GM18870 (cell line): ENCODE measurements around the gene SRI.
A peak's percentile ranks its signal among the peaks of the same experiment; 100 is the strongest.
"Not testable (repeated sequence)": the region's sequence is repeated elsewhere in the genome, so short reads cannot be mapped to it uniquely, and the experiment has no call there.

ENCODE experiments used
- ATAC-seq: cut with Tn5 transposase; IDR thresholded peaks from one replicate; pipeline ENCODE4 v1.9.1; 2021; ENCODE audit warnings: moderate library complexity; ENCODE audit not compliant: unreplicated experiment

The SRI gene

DNA sequence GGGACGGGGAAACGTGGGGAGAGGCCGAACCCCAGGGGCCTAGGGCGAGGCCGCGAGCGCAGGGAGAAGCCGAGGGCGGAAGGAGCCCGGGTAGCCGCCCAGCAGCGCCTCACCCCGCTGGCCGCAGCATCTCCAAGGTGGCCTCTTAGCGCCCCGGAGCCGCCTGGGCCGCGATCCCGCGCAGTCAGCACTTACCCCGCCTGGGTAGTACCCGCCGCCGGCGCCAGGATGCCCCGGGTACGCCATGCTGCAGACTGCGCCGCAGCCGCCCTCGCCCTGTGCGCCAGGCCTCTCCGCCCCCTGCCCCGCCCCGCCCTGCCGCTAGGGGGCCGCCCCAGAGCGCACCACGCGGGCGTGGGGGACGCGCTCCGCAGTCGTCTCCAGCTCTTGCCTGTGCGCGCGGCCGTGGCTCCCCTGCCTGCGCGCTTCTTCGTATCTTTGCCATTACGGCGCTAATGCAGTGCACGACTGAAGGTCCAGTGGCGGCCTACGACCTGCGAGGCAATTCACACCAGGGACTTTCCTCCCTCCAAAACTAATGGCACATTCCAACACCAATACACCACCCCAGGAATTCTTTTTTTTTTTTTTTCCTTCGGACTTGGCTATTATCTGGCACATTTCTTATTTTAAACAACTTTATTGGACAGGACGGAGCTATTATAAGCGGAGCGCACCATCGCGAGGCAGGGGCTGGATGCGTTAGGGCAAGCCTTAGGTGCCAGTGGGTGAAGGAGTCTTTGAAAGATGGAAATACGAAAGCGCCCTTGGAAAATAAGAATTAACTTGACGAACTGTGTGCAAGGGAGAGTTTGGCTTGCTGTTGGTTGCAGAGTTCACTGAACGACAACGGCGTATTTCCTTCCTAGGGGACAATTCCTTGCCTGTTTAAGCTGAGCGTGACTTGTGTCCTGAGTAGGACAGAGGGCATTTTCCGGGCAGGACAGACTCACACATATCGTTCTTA is at the start of gene SRI:
Gene SRI, minus strand, starts transcription at position 258 of the 967 bp plus-strand sequence. Its CDS starts 12 bp downstream, at position 246.
- ATAC-seq = peak; percentile 33

GRCh38 chr7:88269586-88269985 is 49.7 kb upstream of the SRI start:
- no peak for ATAC-seq

DNA sequence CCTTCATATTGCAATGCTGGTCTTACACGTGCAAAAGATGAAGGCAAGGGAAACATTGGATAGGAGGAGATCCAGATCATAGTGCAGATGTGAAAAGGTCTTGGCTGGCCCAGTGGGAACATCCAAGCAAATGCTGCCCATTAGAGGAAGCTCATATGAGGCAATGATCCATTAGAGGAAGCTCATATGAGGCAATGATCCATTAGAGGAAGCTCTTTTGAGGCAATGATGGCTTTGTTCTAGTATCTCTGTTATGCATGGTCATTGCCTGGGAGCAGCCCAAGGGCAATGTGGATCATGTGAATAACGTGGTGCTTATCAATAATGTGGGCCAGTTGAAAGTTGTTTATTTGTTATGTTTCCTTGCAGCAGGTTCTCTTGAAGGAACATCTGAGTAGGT is 49.0 kb upstream of the SRI start:
- no peak for ATAC-seq

- ATAC-seq = no peak
Observed at GRCh38 chr7:88268051-88268450, 48.2 kb upstream of the SRI start.

DNA sequence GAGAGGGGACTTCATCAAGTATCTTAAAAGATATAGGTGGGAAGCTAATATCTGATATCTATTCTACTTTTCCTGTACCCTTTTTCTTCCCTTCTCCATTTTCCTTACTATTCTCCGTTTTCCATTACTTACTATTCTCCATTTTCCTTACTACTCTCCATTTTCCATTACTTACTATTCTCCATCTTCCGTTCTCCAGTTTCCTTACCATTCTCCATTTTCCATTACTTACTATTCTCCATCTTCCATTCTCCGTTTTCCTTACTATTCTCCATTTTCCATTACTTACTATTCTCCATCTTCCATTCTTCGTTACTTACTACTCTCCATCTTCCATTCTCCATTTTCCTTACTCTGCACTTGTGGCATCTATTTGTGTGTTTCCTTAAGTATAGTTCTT is 47.6 kb upstream of the SRI start:
- ATAC-seq = no peak

DNA sequence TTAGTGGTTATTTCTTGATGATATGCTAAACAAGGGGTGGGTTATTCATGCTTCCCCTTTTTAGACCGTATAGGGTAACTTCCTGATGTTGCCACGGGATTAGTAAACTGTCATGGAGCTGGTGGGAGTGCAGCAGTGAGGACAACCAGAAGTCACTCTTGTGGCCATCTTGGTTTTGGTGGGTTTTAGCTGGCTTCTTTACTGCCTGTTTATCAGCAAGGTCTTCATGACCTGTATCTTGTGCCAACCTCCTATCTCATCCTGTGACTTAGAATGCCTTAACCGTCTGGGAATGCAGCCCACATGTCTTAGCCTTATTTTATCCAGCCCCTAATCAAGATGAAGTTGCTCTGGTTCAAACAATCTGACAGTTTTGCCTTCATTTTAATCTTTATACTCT is 45.1 kb upstream of the SRI start:
- ATAC-seq = not testable (repeated sequence)

- ATAC-seq = no peak
Observed at GRCh38 chr7:88262562-88262961, 42.7 kb upstream of the SRI start.

DNA sequence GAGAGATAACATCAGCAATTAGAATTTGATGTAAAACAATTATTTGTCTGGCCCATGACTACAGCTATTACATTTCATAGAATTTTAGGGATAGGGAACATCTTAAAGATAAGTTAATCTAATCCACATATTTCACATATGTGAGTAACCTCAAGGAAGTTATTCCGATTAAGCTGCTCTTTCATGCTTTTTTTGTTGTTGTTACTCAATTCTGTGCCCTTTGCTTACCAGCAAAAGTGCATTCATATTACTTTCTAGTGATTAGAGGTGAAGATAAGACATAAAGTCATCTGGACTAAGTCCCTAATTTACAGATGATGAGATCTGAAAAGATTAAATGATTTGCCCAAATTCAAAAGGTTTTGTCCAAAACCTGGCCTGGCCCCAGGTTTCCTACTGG is 40.9 kb upstream of the SRI start:
- no peak for ATAC-seq

- ATAC-seq = no peak
Observed at GRCh38 chr7:88259656-88260380, 40.0 kb upstream of the SRI start.

- ATAC-seq = not testable (repeated sequence)
Observed at GRCh38 chr7:88258296-88258695, 38.5 kb upstream of the SRI start.

- ATAC-seq = no peak
Observed at GRCh38 chr7:88256906-88257305, 37.1 kb upstream of the SRI start.

GRCh38 chr7:88254721-88255424 is 35.0 kb upstream of the SRI start:
- no peak for ATAC-seq

DNA sequence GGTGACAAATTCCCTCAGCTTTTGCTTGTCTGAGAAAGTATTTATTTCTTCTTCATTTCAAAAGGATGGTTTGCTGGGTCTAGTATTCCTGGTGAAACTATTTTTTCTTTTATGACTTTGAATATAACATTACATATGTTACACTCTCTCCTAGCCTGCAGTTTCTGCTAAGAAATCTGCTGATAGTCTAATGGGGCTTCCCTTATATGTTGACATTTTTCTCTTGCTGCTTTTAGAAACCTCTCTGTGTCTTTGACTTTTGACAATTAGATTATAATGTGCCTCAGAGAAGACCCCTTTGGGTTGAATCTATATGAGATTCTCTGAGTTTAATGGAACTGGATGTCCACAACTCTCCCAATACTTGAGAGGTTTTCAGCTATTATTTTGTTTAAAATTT is 33.8 kb upstream of the SRI start:
- ATAC-seq = no peak

- no peak for ATAC-seq
Observed at GRCh38 chr7:88244258-88244657, 24.4 kb upstream of the SRI start.

DNA sequence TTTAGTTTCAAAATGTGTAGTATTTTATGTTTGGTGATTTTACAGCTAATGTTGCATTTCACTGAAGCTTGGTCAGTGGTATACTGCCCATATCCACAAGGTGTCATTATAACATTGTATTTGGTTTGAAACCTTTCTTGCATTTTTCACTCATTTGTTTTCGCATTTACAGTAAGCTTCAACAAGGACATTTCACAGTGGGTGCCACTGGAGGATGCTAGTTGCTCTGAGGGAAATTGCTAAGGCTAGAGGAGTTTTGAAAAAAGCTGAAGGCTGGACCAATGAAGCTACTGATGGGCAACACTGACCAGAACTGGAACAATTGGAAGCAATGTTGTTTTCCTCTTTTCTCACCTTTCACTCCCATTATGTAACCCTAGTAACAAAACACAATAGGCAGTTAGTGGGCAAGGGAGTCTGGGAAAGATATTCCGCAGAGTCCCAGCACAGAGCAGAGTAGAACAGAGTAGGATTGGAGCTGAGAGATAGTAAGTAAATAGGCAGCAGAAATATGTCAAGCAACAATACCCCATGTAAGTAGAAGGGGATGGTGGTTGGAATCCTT is 23.6 kb upstream of the SRI start:
- peak; percentile 80 for ATAC-seq

- no peak for ATAC-seq
Observed at GRCh38 chr7:88239852-88240251, 20.0 kb upstream of the SRI start.

DNA sequence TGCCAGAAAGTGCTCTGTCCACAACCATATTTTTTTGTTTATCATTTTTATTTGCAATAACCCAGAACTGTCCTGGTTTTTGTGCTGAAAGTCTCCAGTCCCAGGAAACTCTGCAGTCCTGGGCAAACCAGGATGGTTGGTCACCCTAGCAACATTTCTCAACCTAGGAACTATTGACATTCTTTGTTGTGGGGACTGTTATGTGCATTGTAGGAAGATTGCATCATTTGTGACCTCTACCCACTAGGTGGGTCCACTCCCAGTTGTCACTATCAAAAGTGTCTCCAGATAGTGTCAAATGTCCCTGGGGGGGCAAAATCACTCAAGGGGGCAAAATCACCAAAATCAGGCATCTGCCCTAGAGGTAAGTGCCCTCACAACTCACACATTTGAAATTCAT is 14.0 kb upstream of the SRI start:
- ATAC-seq = no peak

- no peak for ATAC-seq
Observed at GRCh38 chr7:88230646-88231045, 10.8 kb upstream of the SRI start.

DNA sequence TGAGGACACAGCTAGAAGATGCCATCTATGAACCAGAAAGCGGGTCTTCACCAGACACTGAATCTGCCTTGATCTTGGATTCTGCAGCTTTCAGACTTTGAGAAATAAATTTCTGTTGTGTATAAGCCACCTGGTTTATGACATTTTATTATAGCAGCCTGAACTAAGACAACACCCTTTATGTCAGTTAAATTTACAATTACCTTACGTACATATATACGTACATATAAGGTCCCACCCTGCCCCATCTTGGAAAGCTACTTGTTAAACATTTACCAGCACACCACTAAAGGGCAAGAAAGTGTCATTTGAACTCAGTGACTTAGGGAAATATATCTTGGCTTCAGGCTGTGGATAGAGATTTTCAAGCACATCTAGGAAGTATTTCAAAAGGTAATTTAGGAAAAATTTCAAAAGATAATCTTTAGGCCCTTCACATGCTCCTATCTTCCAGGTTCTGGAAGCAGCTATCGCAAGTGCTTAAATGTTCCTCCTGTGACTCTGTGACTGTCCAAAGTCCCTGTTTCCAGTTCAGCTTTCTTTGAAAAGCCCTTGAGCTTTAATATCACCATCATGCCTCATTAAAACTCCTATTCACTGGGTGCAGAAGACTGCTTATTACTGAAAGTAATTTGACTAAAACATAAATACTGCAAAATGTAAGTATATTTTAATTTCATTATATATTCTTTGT is 9.6 kb upstream of the SRI start:
- no peak for ATAC-seq

DNA sequence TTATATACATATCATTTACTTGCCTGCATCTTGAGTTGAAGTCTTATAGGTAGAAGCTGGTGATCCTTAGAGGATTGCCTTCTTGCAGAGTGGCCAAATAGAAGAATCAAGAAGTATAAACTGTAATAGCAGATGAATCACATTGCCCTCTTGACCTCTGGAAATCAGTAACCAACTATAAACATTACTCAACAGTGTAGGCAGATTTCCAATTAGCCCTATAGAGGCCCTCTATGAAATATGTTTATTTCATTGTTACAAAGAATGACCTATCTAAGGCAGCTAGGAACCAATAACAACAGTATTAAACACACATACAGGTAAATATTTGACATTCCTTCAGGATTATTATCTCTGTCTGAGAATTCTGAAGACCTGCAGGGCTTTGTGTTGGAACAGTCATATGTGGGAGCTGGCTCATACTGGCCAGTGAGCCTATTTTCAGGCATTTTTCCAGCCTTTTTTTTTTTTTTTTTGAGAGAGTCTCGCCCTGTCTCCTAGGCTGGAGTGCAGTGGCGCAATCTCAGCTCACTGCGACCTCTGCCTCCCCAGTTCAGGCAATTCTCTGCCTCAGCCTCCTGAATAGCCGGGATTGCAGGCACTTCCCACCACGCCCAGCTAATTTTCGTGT is 7.2 kb upstream of the SRI start:
- ATAC-seq = no peak
